ENCODE data around the gene IGDCC3.
"Not testable (repeated sequence)": the region's sequence is repeated elsewhere in the genome, so short reads cannot be mapped to it uniquely, and the experiment has no call there.

The IGDCC3 gene

GRCh38 chr15:65368302-65369211 is 9.2 kb downstream of the IGDCC3 start:
- no peak for DNase-seq

GRCh38 chr15:65366122-65366892 is 11.5 kb downstream of the IGDCC3 start:
- no peak for DNase-seq

GRCh38 chr15:65365229-65365628 is 12.6 kb downstream of the IGDCC3 start:
- DNase-seq = no peak

- DNase-seq = no peak
These were observed 14.0 kb downstream of the IGDCC3 start for GRCh38 chr15:65363766-65364165.

- no peak for DNase-seq
These were observed 14.5 kb downstream of the IGDCC3 start for GRCh38 chr15:65363306-65363705.

- no peak for DNase-seq
These were observed 15.3 kb downstream of the IGDCC3 start for GRCh38 chr15:65362491-65362890.

GRCh38 chr15:65361708-65362459 is 15.9 kb downstream of the IGDCC3 start:
- no peak for DNase-seq

- DNase-seq = no peak
These were observed 17.3 kb downstream of the IGDCC3 start for GRCh38 chr15:65360506-65360905.

GRCh38 chr15:65355988-65356353 is 21.8 kb downstream of the IGDCC3 start:
- DNase-seq = no peak

- no peak for DNase-seq
These were observed 22.4 kb downstream of the IGDCC3 start for GRCh38 chr15:65355173-65355987.

GRCh38 chr15:65354835-65355172 is 23.0 kb downstream of the IGDCC3 start:
- DNase-seq = no peak

GRCh38 chr15:65351972-65352371 is 25.8 kb downstream of the IGDCC3 start:
- DNase-seq = not testable (repeated sequence)

- DNase-seq = no peak
These were observed 28.5 kb downstream of the IGDCC3 start for GRCh38 chr15:65349338-65349737.

GRCh38 chr15:65347756-65348155 is 30.0 kb downstream of the IGDCC3 start:
- DNase-seq = not testable (repeated sequence)

- no peak for DNase-seq
These were observed 30.8 kb downstream of the IGDCC3 start for GRCh38 chr15:65346856-65347598.

GRCh38 chr15:65344914-65345275 is 32.9 kb downstream of the IGDCC3 start:
- DNase-seq = no peak

- no peak for DNase-seq
These were observed 33.4 kb downstream of the IGDCC3 start for GRCh38 chr15:65344214-65344913.

GRCh38 chr15:65343374-65343981 is 34.3 kb downstream of the IGDCC3 start:
- no peak for DNase-seq

GRCh38 chr15:65342493-65342892 is 35.3 kb downstream of the IGDCC3 start:
- DNase-seq = no peak

- no peak for DNase-seq
These were observed 37.9 kb downstream of the IGDCC3 start for GRCh38 chr15:65339920-65340319.

- DNase-seq = no peak
These were observed 38.4 kb downstream of the IGDCC3 start for GRCh38 chr15:65339416-65339815.
